ENCODE measurements around the gene CALCOCO1.

- TF ChIP-seq, protein P1, sequence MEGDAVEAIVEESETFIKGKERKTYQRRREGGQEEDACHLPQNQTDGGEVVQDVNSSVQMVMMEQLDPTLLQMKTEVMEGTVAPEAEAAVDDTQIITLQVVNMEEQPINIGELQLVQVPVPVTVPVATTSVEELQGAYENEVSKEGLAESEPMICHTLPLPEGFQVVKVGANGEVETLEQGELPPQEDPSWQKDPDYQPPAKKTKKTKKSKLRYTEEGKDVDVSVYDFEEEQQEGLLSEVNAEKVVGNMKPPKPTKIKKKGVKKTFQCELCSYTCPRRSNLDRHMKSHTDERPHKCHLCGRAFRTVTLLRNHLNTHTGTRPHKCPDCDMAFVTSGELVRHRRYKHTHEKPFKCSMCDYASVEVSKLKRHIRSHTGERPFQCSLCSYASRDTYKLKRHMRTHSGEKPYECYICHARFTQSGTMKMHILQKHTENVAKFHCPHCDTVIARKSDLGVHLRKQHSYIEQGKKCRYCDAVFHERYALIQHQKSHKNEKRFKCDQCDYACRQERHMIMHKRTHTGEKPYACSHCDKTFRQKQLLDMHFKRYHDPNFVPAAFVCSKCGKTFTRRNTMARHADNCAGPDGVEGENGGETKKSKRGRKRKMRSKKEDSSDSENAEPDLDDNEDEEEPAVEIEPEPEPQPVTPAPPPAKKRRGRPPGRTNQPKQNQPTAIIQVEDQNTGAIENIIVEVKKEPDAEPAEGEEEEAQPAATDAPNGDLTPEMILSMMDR (IDR thresholded peaks at IDR 0.05; ENCODE audit: insufficient read depth, low read length, poor library complexity, severe bottlenecking) = no peak
- TF ChIP-seq EZH2phosphoT487 (conservative IDR thresholded peaks at IDR 0.05; ENCODE audit: low read length) = no peak
Observed at GRCh38 chr12:53776872-53777271, 49.6 kb upstream of the CALCOCO1 start.
